SU-DHL-6 (cell line): Measurements from ENCODE around the gene WDR4.

Experiments used
- H2AFZ ChIP-seq: fragments of 200-600 bp; sonication (generic); 2 replicates; pipeline ENCODE4 v1.6.1; 2014; ENCODE audit warnings: low read depth, mild to moderate bottlenecking, moderate library complexity, mixed read lengths, antibody characterized with exemption, low read length; ENCODE audit not compliant: severe bottlenecking
- H3F3A ChIP-seq: fragments of 200-600 bp; shearing (Covaris generic); 2 replicates; pipeline ENCODE4 v1.6.0; 2016; ENCODE audit warnings: antibody characterized with exemption, mild to moderate bottlenecking; ENCODE audit not compliant: insufficient read depth
- H3K27ac ChIP-seq: fragments of 200-600 bp; sonication (generic); 2 replicates; pipeline ENCODE4 v1.5.1; 2016; ENCODE audit warnings: low read depth, mild to moderate bottlenecking, low read length, moderate library complexity, mixed read lengths
- H3K27me3 ChIP-seq: fragments of 200-600 bp; sonication (generic), shearing (Covaris generic); 2 replicates; pipeline ENCODE4 v1.6.0; 2014; ENCODE audit warnings: mild to moderate bottlenecking, low read length
- H3K36me3 ChIP-seq: fragments of 200-600 bp; sonication (generic); 2 replicates; pipeline ENCODE4 v1.6.1; 2014; ENCODE audit warnings: mild to moderate bottlenecking, low read length, mixed read lengths
- H3K4me2 ChIP-seq: fragments of 300-600, 200-600 bp; shearing (Covaris generic), sonication (generic); 2 replicates; pipeline ENCODE4 v1.6.0; 2014; ENCODE audit warnings: low read length, low read depth, mild to moderate bottlenecking; ENCODE audit not compliant: poor library complexity, severe bottlenecking
- H3K4me3 ChIP-seq: fragments of 200-600 bp; sonication (generic); 2 replicates; pipeline ENCODE4 v1.5.1; 2014; ENCODE audit warnings: antibody characterized with exemption, low read length, mild to moderate bottlenecking, mixed read lengths; ENCODE audit not compliant: insufficient read depth, poor library complexity, severe bottlenecking
- H3K79me2 ChIP-seq: fragments of 200-600 bp; sonication (generic); 2 replicates; pipeline ENCODE4 v1.6.1; 2014; ENCODE audit warnings: mild to moderate bottlenecking, low read length, moderate library complexity; ENCODE audit not compliant: insufficient read depth
- H3K9ac ChIP-seq: fragments of 200-600 bp; sonication (generic); 2 replicates; pipeline ENCODE4 v1.7.0; 2014; ENCODE audit warnings: mild to moderate bottlenecking, low read length
- H3K9me2 ChIP-seq: fragments of 200-600 bp; sonication (generic); replicated peaks from 2 replicates; pipeline ENCODE4 v1.6.1; 2014; ENCODE audit warnings: low read length; ENCODE audit not compliant: insufficient read depth
- H3K9me3 ChIP-seq: fragments of 200-600 bp; sonication (generic); 2 replicates; pipeline ENCODE4 v1.6.1; 2014; ENCODE audit warnings: low read length, mixed read lengths; ENCODE audit not compliant: insufficient read depth
- H4K20me1 ChIP-seq: fragments of 200-600 bp; sonication (generic); 2 replicates; pipeline ENCODE4 v1.6.1; 2014; ENCODE audit warnings: low read depth, mild to moderate bottlenecking, antibody characterized with exemption, low read length, moderate library complexity, mixed read lengths
- EZH2phosphoT487 ChIP-seq: fragments of 200-600 bp; sonication (generic), shearing (Covaris generic); conservative IDR thresholded peaks from 2 replicates; pipeline ENCODE4 v1.6.1; 2018; ENCODE audit warnings: mild to moderate bottlenecking, antibody characterized with exemption, low read length, moderate library complexity, mixed read lengths
- TF ChIP-seq, protein P1 (sequence below): fragments of 200-600 bp; sonication (generic); IDR thresholded peaks from one replicate; pipeline ENCODE4 v1.5.1; 2017; ENCODE audit warnings: antibody characterized with exemption, mild to moderate bottlenecking, low read length, moderate library complexity; ENCODE audit not compliant: insufficient read depth, poor library complexity, severe bottlenecking

WDR4 gene

GRCh38 chr21:42864815-42865775, 14.2 kb downstream of the WDR4 start:
- H4K20me1 ChIP-seq: peaks cover 8% of the 10 kb centered on the region; the same call in 1 of the 2 replicates
- TF ChIP-seq, protein P1, sequence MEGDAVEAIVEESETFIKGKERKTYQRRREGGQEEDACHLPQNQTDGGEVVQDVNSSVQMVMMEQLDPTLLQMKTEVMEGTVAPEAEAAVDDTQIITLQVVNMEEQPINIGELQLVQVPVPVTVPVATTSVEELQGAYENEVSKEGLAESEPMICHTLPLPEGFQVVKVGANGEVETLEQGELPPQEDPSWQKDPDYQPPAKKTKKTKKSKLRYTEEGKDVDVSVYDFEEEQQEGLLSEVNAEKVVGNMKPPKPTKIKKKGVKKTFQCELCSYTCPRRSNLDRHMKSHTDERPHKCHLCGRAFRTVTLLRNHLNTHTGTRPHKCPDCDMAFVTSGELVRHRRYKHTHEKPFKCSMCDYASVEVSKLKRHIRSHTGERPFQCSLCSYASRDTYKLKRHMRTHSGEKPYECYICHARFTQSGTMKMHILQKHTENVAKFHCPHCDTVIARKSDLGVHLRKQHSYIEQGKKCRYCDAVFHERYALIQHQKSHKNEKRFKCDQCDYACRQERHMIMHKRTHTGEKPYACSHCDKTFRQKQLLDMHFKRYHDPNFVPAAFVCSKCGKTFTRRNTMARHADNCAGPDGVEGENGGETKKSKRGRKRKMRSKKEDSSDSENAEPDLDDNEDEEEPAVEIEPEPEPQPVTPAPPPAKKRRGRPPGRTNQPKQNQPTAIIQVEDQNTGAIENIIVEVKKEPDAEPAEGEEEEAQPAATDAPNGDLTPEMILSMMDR: no peak
- no peak for TF ChIP-seq EZH2phosphoT487
- H3F3A ChIP-seq: no peaks in the 10 kb centered on the region
- no peaks in the 10 kb centered on the region for H3K27me3 ChIP-seq
- peaks cover 5% of the 10 kb centered on the region; the same call in 1 of the 2 replicates for H3K36me3 ChIP-seq
- H3K4me2 ChIP-seq: no peak overlapping the region
- no peak overlapping the region for H3K9ac ChIP-seq
- H2AFZ ChIP-seq: no peak overlapping the region
- no peaks in the 10 kb centered on the region for H3K9me2 ChIP-seq
- no peaks in the 10 kb centered on the region for H3K9me3 ChIP-seq
- H3K79me2 ChIP-seq: peaks cover 84% of the 10 kb centered on the region
- H3K4me3 ChIP-seq: no peak overlapping the region
- no peak overlapping the region for H3K27ac ChIP-seq

- peaks cover 7% of the 10 kb centered on the region; the same call in 1 of the 2 replicates for H4K20me1 ChIP-seq
- H3K79me2 ChIP-seq: peaks cover 79% of the 10 kb centered on the region
- no peak overlapping the region for H3K27ac ChIP-seq
- H3K27me3 ChIP-seq: no peaks in the 10 kb centered on the region
- H3K4me3 ChIP-seq: no peak overlapping the region
- no peak overlapping the region for H3K4me2 ChIP-seq
- TF ChIP-seq, protein P1: no peak
- TF ChIP-seq EZH2phosphoT487: no peak
- no peaks in the 10 kb centered on the region for H3K9me2 ChIP-seq
- no peak overlapping the region for H3K9ac ChIP-seq
- no peaks in the 10 kb centered on the region for H3F3A ChIP-seq
- peaks cover 4% of the 10 kb centered on the region; the same call in 1 of the 2 replicates for H3K36me3 ChIP-seq
- no peak overlapping the region for H2AFZ ChIP-seq
- no peaks in the 10 kb centered on the region for H3K9me3 ChIP-seq
Measured at GRCh38 chr21:42864286-42864685, 15.1 kb downstream of the WDR4 start.

DNA sequence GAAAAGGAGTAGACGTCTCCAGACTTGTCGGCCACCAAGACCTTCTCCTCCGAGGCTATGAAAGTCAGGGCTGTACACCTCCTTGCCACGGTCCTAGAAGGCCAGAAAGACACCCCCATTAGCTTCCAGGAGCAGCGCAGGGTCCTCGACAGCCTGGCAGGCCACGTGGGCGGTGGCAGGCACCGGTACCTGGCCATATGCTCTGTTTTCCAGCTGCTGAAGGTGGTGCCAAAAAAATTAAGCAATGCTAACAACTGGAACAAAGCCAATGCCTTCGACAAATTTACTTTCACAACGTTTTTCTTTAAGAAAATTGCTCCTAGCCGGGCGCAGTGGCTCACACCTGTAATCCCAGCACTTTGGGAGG, 15.9 kb downstream of the WDR4 start:
- Histone ChIP-seq H4K20me1 (no peaks in the 10 kb centered on the region), H3K79me2 (peaks cover 77% of the 10 kb centered on the region), H3K9ac (no peak overlapping the region), H3K4me2 (no peak overlapping the region), H3K9me3 (no peaks in the 10 kb centered on the region), H2AFZ (no peak overlapping the region), H3K36me3 (0 out of 2 replicates have a peak, but pooled peaks cover 3% of the 10 kb centered on the region), H3K27me3 (no peaks in the 10 kb centered on the region), H3K27ac (no peak overlapping the region), H3F3A (no peaks in the 10 kb centered on the region), H3K9me2 (no peaks in the 10 kb centered on the region), H3K4me3 (no peak overlapping the region)
- TF ChIP-seq, protein P1: no peak
- TF ChIP-seq EZH2phosphoT487: no peak
